ENCODE measurements around the gene CHAT.

The CHAT gene

DNA sequence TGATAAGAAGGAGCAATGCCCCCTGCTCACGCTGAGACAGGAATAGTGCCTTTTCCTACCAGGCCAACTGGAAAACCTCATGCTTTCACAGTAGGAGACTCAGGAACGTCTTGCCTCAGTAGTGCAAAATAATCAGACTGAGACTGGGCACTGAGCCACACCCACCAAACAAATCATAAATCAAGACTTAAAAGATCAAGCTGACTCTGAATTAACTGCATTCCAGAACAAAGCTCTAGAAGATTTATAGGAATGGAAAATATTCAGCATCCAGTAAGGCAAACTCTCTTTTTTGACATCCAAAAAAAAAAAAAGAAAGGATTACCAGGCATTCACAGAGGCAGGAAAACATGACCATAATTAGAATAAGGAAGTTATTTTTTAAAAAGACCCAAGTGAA lies 34.2 kb upstream of the CHAT start:
- Histone ChIP-seq H3K36me3 (ENCODE audit: control insufficient read depth in 2 of 2, insufficient read depth in 2 of 2, low read length in 2 of 2) (no peaks in the 10 kb centered on the region), H3K9ac (ENCODE audit: low read length in 2 of 2) (no peak overlapping the region), H3K4me1 (ENCODE audit: control insufficient read depth, insufficient read depth, low read length) (no peaks in the 10 kb centered on the region), H3K9me3 (ENCODE audit: control insufficient read depth in 2 of 2, low read length in 2 of 2) (no peaks in the 10 kb centered on the region), H3K4me3 (ENCODE audit: low read length in 2 of 2) (no peak overlapping the region), H3K27ac (ENCODE audit: low read length) (no peak overlapping the region), H3K27me3 (ENCODE audit: control insufficient read depth in 1 of 2, insufficient read depth in 2 of 2, low read length in 2 of 2) (no peaks in the 10 kb centered on the region)

DNA sequence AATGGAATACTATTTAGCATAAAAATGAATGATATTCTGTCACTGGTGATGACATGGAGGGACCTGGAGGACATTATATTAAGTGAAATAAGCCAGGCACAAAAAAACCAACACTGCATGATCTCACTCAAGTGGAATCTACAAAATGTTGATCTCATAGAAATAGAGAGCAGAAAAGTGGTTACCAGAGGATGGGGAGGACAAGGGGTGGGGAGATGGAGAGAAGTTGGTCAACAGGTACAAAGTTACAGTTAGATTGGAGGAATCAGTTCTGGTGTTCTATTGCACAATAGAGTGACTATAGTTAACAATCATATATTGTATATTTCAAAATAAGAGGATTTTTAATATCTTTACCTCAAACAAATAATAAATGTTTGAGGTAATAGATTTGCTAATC lies 28.4 kb upstream of the CHAT start:
- no peak overlapping the region for H3K4me3 ChIP-seq (ENCODE audit: low read length in 2 of 2)
- H3K27me3 ChIP-seq (ENCODE audit: control insufficient read depth in 1 of 2, insufficient read depth in 2 of 2, low read length in 2 of 2): no peaks in the 10 kb centered on the region
- H3K36me3 ChIP-seq (ENCODE audit: control insufficient read depth in 2 of 2, insufficient read depth in 2 of 2, low read length in 2 of 2): no peaks in the 10 kb centered on the region
- H3K27ac ChIP-seq (ENCODE audit: low read length): no peak overlapping the region
- H3K9ac ChIP-seq (ENCODE audit: low read length in 2 of 2): no peak overlapping the region
- H3K9me3 ChIP-seq (ENCODE audit: control insufficient read depth in 2 of 2, low read length in 2 of 2): no peaks in the 10 kb centered on the region
- H3K4me1 ChIP-seq (ENCODE audit: control insufficient read depth, insufficient read depth, low read length): no peaks in the 10 kb centered on the region

DNA sequence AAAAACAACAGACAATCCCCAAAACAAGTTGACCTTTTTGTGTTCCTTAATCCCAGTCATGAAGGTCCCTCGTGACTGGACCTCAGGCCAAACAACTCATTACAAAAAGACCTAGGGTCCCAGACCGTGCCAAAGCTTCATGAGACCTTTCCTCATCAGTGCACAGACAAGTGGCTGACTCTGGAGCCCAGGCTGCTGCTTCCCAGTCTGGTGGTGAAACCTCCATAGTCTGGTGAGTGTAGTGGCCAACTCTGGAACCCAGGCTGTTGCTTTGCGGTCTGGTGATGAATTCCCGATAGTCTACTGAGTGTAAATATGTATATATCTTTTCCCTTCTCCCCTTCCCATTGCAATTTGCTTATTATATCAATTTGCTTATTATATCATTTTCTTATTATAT lies 25.9 kb upstream of the CHAT start:
- H3K9ac ChIP-seq (ENCODE audit: low read length in 2 of 2): no peak overlapping the region
- H3K4me3 ChIP-seq (ENCODE audit: low read length in 2 of 2): no peak overlapping the region
- peaks cover 0 to 5% of the 10 kb centered on the region in 2 donors for H3K27me3 ChIP-seq (ENCODE audit: control insufficient read depth in 1 of 2, insufficient read depth in 2 of 2, low read length in 2 of 2)
- no peaks in the 10 kb centered on the region for H3K4me1 ChIP-seq (ENCODE audit: control insufficient read depth, insufficient read depth, low read length)
- H3K9me3 ChIP-seq (ENCODE audit: control insufficient read depth in 2 of 2, low read length in 2 of 2): no peaks in the 10 kb centered on the region
- H3K27ac ChIP-seq (ENCODE audit: low read length): no peak overlapping the region
- H3K36me3 ChIP-seq (ENCODE audit: control insufficient read depth in 2 of 2, insufficient read depth in 2 of 2, low read length in 2 of 2): no peaks in the 10 kb centered on the region

DNA sequence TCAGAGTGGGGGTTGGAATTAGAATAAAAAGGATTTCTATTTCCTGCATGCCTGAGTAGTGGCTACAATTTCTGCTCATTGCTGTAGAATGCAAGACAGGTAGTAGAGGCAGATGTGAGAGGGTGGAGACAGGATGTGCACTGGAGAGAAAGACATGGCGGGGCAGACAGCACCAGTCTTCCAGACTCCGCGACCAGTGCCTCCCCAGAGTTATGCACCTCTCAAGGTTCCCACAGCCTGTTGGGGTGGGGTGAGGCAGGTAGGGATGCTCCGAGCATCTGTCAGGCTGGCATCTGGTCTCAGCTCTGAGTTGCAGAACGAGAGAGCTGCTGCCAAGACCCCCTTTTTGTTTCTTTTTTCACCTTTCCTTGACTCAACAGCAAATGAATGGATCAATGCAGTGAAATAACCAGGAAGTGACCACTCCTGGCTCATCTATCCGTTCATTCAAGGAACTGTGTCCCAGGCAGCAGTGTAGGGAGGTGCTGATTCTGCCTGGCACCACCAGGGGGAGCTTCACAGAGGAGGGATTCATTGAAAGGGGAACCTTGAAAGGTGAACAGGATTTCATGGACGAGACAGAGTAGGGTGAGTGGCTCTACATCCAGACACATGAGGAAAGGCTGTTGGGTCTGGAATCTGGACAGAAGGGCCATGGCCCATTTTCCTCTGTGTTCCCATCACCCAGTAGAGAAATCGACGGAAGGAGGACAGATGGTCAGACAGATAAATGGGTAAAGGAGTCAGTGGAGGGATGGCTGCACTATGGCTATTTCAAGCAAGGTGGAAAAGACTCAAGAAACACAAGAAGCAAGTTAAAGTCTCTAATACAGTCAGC lies 20.9 kb upstream of the CHAT start:
- Histone ChIP-seq H3K27me3 (ENCODE audit: control insufficient read depth in 1 of 2, insufficient read depth in 2 of 2, low read length in 2 of 2) (peaks cover 4 to 16% of the 10 kb centered on the region in 2 donors), H3K9me3 (ENCODE audit: control insufficient read depth in 2 of 2, low read length in 2 of 2) (no peaks in the 10 kb centered on the region), H3K27ac (ENCODE audit: low read length) (no peak overlapping the region), H3K4me3 (ENCODE audit: low read length in 2 of 2) (no peak overlapping the region), H3K4me1 (ENCODE audit: control insufficient read depth, insufficient read depth, low read length) (no peaks in the 10 kb centered on the region), H3K9ac (ENCODE audit: low read length in 2 of 2) (no peak overlapping the region), H3K36me3 (ENCODE audit: control insufficient read depth in 2 of 2, insufficient read depth in 2 of 2, low read length in 2 of 2) (no peaks in the 10 kb centered on the region)

DNA sequence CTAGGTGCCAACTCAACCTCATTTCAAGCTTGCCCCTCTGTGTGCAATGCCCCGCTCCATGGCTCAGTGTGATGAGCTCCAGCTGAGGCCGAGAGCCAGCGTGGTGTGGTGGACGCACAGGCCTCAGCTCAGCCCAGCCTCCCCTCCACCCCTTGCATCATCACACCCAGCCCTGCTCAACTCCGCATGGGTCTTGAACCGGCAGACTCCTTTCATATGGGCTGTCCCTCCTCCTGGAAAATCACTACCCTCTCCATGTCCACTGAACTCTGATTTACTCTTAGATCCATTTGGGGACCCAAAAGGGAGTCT lies 20.3 kb upstream of the CHAT start:
- Histone ChIP-seq H3K36me3 (ENCODE audit: control insufficient read depth in 2 of 2, insufficient read depth in 2 of 2, low read length in 2 of 2) (no peaks in the 10 kb centered on the region), H3K4me1 (ENCODE audit: control insufficient read depth, insufficient read depth, low read length) (no peaks in the 10 kb centered on the region), H3K9me3 (ENCODE audit: control insufficient read depth in 2 of 2, low read length in 2 of 2) (no peaks in the 10 kb centered on the region), H3K27ac (ENCODE audit: low read length) (no peak overlapping the region), H3K4me3 (ENCODE audit: low read length in 2 of 2) (no peak overlapping the region), H3K27me3 (ENCODE audit: control insufficient read depth in 1 of 2, insufficient read depth in 2 of 2, low read length in 2 of 2) (peaks cover 10 to 16% of the 10 kb centered on the region in 2 donors), H3K9ac (ENCODE audit: low read length in 2 of 2) (no peak overlapping the region)

DNA sequence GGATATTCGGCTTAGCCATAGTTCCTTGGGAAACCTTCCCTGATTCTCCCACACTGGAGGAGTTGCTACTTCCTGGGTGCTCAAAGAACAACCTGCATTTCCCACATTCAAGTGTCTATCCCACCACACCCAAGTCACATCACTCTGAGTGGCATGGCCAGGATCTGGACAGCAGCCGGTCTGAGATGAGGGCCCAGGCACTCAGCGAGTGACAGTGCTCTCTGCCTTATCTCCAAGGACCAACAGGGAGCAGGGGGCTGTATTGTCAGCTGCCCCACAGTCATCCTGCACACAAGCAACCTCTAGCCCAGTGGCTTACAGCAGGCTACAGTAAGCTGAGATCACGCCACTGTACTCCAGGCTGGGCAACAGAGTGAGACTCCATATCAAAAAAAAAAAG lies 19.8 kb upstream of the CHAT start:
- Histone ChIP-seq H3K9me3 (ENCODE audit: control insufficient read depth in 2 of 2, low read length in 2 of 2) (no peaks in the 10 kb centered on the region), H3K36me3 (ENCODE audit: control insufficient read depth in 2 of 2, insufficient read depth in 2 of 2, low read length in 2 of 2) (no peaks in the 10 kb centered on the region), H3K9ac (ENCODE audit: low read length in 2 of 2) (no peak overlapping the region), H3K4me1 (ENCODE audit: control insufficient read depth, insufficient read depth, low read length) (no peaks in the 10 kb centered on the region), H3K27me3 (ENCODE audit: control insufficient read depth in 1 of 2, insufficient read depth in 2 of 2, low read length in 2 of 2) (peaks cover 10 to 16% of the 10 kb centered on the region in 2 donors), H3K4me3 (ENCODE audit: low read length in 2 of 2) (no peak overlapping the region), H3K27ac (ENCODE audit: low read length) (no peak overlapping the region)

DNA sequence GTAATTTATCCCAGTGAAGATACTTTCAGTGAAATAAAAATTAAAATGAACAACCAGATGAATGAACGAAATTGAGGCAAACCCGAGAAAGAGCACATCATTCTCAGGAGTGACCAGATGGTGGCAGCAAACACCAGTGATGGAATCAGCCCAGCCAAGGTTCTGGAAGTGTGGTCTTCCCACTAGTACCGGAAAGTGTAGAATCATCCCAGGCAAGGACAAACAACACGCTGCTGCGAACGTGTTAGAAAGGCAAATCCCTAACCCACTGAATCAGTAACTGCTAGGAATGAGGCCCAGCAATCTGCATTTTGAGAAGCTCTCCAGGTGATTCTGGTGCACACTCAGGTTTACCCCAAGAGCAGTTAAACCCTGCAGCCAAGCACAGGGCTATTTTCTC lies 19.2 kb upstream of the CHAT start:
- Histone ChIP-seq H3K9me3 (ENCODE audit: control insufficient read depth in 2 of 2, low read length in 2 of 2) (no peaks in the 10 kb centered on the region), H3K4me3 (ENCODE audit: low read length in 2 of 2) (no peak overlapping the region), H3K27me3 (ENCODE audit: control insufficient read depth in 1 of 2, insufficient read depth in 2 of 2, low read length in 2 of 2) (peaks cover 10 to 17% of the 10 kb centered on the region in 2 donors), H3K4me1 (ENCODE audit: control insufficient read depth, insufficient read depth, low read length) (no peaks in the 10 kb centered on the region), H3K27ac (ENCODE audit: low read length) (no peak overlapping the region), H3K9ac (ENCODE audit: low read length in 2 of 2) (no peak overlapping the region), H3K36me3 (ENCODE audit: control insufficient read depth in 2 of 2, insufficient read depth in 2 of 2, low read length in 2 of 2) (no peaks in the 10 kb centered on the region)

DNA sequence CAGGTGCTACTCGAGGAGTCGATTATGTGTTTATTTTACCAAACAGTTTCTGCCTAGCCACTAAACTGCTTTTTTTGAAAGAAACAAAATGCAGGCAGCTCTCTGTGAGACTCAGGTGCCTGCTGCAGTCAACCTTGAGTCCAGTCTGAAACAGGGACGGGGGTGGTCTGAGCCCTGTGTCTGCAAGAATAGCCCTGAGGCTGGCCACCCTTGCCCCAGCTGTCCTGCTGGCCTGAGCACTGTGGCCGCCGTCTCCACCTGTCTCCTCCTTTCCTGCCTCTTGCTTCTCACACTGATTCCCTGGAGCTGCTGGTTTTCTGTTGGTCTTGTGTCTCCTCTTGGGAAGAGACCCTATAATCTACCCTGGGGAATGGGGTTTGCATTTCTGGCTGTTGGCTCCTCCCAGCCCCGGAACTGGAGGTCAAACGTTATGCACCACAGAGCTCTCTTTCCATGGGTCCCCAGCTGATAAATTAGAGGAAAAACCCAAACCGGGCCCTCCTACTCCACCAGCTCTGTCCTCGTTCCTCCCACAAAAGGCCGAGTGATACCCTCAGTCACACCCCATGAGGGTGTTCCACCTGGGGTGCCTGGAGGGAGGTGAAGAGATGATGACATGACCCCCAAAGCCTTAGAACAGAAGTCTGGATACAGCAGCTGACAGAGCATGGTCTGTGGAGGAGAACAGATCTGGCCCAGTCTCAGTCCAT lies 18.7 kb upstream of the CHAT start:
- no peaks in the 10 kb centered on the region for H3K9me3 ChIP-seq (ENCODE audit: control insufficient read depth in 2 of 2, low read length in 2 of 2)
- H3K4me1 ChIP-seq (ENCODE audit: control insufficient read depth, insufficient read depth, low read length): no peaks in the 10 kb centered on the region

DNA sequence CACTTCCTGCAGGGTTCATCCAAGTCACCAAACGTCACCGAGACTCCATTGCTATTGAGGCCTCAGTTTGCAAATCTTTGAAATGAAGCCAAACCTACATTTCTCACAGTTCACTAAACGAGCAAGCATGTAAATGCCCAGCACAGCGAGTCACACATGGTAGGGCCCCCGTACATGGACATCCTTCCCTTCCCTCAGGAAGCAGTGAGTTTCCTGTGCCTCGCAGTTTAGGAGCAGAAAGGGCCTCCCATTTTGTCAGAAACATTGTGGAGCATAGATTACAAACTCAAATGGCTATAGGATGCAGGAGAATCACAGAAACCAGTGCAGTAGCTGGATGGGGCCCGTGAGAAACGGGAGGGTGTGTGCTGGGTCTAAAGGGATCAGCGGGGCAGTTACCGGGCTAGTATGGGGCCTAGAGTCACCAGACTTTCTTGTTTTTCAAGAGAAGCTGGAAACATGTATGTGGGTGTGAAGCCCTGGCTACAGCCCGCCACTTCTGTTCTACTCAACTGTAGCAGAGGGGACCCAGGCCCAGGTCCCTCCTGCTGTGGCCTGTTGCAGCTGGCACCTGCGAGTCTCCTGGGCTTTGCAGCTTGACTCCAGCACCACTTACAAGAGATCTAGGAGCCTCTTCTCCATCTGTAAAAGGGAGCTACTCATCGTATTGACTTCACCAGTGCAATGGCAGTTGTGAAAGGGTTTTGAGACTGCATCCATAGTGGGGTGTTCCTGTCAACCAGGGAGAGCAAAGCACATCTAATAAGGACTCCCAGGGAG lies 17.9 kb upstream of the CHAT start:
- Histone ChIP-seq H3K4me3 (ENCODE audit: low read length in 2 of 2) (no peak overlapping the region), H3K36me3 (ENCODE audit: control insufficient read depth in 2 of 2, insufficient read depth in 2 of 2, low read length in 2 of 2) (no peaks in the 10 kb centered on the region), H3K9me3 (ENCODE audit: control insufficient read depth in 2 of 2, low read length in 2 of 2) (no peaks in the 10 kb centered on the region), H3K9ac (ENCODE audit: low read length in 2 of 2) (no peak overlapping the region), H3K27me3 (ENCODE audit: control insufficient read depth in 1 of 2, insufficient read depth in 2 of 2, low read length in 2 of 2) (peaks cover 10 to 22% of the 10 kb centered on the region in 2 donors), H3K4me1 (ENCODE audit: control insufficient read depth, insufficient read depth, low read length) (no peaks in the 10 kb centered on the region), H3K27ac (ENCODE audit: low read length) (no peak overlapping the region)

More for the DNA sequence above, 18.7 kb upstream of the CHAT start:
- no peak overlapping the region for H3K9ac ChIP-seq (ENCODE audit: low read length in 2 of 2)
- H3K4me3 ChIP-seq (ENCODE audit: low read length in 2 of 2): no peak overlapping the region
- H3K36me3 ChIP-seq (ENCODE audit: control insufficient read depth in 2 of 2, insufficient read depth in 2 of 2, low read length in 2 of 2): no peaks in the 10 kb centered on the region
- no peak overlapping the region for H3K27ac ChIP-seq (ENCODE audit: low read length)
- peaks cover 10 to 22% of the 10 kb centered on the region in 2 donors for H3K27me3 ChIP-seq (ENCODE audit: control insufficient read depth in 1 of 2, insufficient read depth in 2 of 2, low read length in 2 of 2)

DNA sequence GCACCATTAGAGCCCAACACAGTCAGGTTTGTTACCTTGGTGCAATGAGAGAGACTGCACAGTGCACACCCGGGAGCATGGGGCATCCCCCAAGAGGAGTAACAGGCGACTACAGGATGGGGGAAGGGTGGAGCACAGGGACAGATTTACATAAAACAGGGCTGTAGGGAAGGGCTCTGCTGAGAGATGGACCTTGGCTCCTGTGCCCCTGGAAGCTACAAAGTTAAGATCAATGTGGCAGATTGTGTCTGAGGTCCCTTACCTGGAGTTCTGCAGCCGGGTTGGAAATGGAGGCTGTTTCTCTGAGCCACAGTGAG lies 17.4 kb upstream of the CHAT start:
- Histone ChIP-seq H3K36me3 (ENCODE audit: control insufficient read depth in 2 of 2, insufficient read depth in 2 of 2, low read length in 2 of 2) (no peaks in the 10 kb centered on the region), H3K27me3 (ENCODE audit: control insufficient read depth in 1 of 2, insufficient read depth in 2 of 2, low read length in 2 of 2) (peaks cover 10 to 22% of the 10 kb centered on the region in 2 donors), H3K4me1 (ENCODE audit: control insufficient read depth, insufficient read depth, low read length) (no peaks in the 10 kb centered on the region), H3K9ac (ENCODE audit: low read length in 2 of 2) (no peak overlapping the region), H3K9me3 (ENCODE audit: control insufficient read depth in 2 of 2, low read length in 2 of 2) (no peaks in the 10 kb centered on the region), H3K27ac (ENCODE audit: low read length) (no peak overlapping the region), H3K4me3 (ENCODE audit: low read length in 2 of 2) (no peak overlapping the region)

Measured in stomach smooth muscle (tissue), 2 donors.